GM19324 (cell line): ENCODE data around the gene INO80E.

Source experiments
- ATAC-seq: cut with Tn5 transposase; IDR thresholded peaks from one replicate; pipeline ENCODE4 v1.9.1; 2021; ENCODE audit warnings: mild to moderate bottlenecking, moderate library complexity; ENCODE audit not compliant: unreplicated experiment, low FRiP score

INO80E gene

GRCh38 chr16:29975134-29975538 is 20.9 kb upstream of the INO80E start:
- ATAC-seq = no peak

DNA sequence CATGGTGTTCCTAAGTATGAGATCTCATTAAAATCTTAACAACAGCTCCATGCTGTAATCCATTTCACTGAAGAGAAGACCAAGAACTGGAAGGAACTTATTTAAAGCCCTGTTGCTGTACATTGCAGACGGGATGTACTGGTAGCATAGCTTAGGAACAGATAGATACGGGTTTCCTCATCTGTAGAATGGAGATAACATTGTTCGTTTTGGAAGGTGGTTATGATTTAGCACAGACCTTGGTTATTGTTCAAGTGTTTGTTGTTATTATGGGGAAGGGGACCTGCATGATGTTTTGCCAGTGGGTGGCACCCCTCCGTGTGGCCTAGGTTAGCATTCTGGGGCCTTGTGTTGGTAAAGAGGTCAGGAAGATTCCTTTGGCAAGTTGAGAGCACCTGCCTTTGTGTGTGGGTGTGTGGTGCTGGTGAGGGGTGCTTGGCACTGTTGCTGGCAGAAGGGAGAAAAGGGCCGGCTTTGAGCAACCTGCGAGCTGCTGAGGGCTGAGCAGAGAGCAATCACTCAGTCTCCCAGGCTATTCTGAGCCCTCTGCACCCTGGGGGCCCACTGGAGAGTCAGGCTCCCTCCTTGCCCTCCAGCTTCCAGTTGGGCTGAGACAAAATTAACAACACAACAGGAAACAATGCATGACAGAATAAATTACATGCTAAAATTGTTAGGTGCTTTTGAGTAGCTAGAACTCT is 20.1 kb upstream of the INO80E start:
- ATAC-seq = no peak

GRCh38 chr16:29977063-29977825 is 18.8 kb upstream of the INO80E start:
- ATAC-seq = no peak

GRCh38 chr16:29978081-29978480 is 18.0 kb upstream of the INO80E start:
- no peak for ATAC-seq

- no peak for ATAC-seq
Measured at GRCh38 chr16:29978564-29979270, 17.3 kb upstream of the INO80E start.

GRCh38 chr16:29982560-29983419 is 13.3 kb upstream of the INO80E start:
- ATAC-seq = no peak

DNA sequence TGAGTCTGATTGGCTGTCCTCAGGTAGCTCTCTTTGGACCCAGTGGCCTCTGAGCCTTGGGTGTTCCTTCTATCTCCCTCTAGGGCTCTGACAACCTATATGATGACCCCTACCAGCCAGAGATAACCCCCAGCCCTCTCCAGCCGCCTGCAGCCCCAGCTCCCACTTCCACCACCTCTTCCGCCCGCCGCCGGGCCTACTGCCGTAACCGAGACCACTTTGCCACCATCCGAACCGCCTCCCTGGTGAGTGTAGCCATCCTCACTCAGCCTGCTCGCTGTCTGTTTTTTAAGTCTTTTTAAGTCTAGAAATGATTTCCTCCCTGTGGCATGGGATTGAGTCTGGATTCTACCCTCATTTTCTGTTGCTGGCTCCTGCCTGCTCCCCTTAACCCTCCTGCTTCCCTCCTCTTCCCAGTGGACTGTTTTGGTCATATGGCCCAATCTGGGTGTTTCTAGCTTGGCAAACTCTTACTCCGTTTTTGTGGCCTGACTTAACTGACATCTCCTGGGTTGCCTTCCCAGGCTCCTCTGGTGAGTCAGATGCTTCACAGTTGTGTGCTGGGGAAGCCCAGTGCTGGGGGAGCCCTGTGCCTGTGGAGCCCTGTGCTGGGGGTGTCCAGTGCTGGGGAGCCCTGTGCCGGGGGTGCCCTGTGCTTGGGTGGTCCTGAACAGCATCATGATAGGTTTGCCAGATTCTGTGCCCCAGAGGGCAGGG is 12.5 kb upstream of the INO80E start:
- ATAC-seq = no peak

DNA sequence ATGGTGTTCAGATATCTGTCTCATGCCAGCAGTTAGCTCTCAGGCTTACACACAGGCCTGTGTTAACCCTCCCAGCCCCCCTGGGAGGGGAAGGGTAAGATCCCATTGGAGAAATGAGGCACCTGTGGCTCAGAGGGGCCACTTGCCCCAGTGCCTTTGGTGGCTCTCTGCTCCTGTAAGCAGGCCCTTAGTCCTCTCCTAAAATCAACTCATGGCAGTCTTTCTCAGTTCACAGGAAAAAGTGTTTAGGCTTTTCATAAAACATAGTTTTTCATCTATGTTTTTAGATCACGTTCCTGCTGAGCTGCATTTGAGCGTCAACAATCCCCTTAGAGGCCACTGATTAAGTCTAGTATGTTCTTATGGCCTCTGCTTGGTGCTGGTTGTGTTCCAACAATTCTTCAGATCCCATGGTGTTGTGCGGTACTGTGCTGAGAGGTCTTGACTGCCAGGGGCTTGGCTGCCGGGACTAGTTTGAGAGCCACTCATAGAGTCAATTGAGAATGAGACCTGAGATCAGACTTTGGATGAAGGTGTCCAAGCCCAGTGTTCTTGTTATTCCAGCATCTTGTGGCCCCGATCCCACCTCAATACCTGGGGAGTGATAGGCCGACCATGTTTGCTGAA is 11.8 kb upstream of the INO80E start:
- ATAC-seq = no peak

- ATAC-seq = no peak
Measured at GRCh38 chr16:29984764-29985147, 11.3 kb upstream of the INO80E start.

GRCh38 chr16:29985271-29985811 is 10.7 kb upstream of the INO80E start:
- no peak for ATAC-seq

GRCh38 chr16:29986231-29986630 is 9.8 kb upstream of the INO80E start:
- ATAC-seq = no peak

DNA sequence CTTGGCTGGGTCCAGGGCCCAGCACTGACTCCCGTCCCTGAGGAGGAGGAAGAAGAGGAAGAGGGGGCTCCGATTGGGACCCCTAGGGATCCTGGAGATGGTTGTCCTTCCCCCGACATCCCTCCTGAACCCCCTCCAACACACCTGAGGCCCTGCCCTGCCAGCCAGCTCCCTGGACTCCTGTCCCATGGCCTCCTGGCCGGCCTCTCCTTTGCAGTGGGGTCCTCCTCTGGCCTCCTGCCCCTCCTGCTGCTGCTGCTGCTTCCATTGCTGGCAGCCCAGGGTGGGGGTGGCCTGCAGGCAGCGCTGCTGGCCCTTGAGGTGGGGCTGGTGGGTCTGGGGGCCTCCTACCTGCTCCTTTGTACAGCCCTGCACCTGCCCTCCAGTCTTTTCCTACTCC is 9.1 kb upstream of the INO80E start:
- ATAC-seq = no peak

DNA sequence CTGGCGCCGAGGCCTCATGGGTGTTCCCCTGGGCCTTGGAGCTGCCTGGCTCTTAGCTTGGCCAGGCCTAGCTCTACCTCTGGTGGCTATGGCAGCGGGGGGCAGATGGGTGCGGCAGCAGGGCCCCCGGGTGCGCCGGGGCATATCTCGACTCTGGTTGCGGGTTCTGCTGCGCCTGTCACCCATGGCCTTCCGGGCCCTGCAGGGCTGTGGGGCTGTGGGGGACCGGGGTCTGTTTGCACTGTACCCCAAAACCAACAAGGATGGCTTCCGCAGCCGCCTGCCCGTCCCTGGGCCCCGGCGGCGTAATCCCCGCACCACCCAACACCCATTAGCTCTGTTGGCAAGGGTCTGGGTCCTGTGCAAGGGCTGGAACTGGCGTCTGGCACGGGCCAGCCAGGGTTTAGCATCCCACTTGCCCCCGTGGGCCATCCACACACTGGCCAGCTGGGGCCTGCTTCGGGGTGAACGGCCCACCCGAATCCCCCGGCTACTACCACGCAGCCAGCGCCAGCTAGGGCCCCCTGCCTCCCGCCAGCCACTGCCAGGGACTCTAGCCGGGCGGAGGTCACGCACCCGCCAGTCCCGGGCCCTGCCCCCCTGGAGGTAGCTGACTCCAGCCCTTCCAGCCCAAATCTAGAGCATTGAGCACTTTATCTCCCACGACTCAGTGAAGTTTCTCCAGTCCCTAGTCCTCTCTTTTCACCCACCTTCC is 8.5 kb upstream of the INO80E start:
- ATAC-seq = no peak

DNA sequence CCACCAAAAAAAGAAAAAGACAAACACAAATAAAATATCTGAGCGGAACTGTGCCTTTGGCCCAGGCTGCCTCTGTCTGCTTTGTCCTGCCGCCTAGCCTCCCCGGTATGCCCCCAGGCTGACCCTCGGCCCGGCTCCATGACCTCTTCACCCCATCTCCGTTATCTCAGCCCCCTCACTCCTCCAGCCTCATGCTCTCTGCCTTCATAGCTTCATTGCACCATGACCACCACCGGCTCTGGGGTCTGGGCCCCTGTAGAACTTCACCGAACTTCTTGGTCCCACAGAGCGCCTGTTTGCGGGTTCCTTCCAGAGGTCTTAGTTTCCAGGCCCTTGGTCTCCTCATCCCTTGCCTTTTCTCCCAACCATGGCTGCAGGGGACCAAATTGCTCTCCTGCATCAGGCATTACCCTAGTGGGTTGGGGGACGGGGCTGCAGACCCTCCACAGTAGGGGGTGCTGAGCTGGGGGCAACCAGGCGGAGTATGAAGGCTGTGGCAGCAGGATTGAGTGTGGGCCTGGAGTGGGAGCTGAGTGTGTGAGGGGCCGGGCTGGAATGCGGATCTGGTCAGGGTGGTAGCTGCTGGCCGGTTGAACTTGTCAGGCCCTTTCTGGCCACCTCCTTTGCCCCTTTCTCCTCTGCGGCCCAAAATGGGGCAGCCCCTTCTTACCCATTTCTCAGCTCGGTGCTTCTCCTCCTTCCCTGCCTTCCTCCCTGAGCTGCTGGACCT is 7.5 kb upstream of the INO80E start:
- no peak for ATAC-seq

DNA sequence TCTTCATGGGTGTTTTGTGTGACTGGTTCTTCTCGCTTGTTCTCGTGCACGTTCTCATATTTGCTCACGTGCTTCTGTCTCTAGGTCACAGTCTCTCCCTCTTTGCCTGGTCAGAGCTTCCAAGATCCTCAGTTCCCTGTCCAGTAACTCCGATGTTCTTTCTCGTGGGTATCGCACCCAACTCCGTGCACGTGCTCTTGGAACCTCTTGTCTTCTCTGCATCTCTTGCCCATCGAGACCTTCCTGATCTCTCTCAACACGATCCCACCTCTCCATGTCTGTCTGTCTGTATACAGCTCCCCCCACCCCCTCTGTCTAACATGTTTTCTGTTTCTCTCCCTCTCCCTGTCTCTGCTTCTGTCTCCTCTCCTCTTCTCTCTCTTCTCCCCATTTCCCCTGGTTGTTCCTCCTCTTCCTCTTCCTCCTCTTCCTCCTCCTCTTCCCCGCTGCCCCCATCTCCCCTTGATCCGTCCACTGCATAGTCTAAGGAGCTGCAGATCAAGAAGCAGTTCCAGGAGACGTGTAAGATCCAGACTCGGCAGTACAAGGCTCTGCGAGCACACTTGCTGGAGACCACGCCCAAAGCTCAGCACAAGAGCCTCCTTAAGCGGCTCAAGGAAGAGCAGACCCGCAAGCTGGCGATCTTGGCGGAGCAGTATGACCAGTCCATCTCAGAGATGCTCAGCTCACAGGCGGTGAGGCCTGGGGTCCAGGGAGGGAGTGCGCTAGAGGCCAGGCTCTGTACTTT is 6.8 kb upstream of the INO80E start:
- no peak for ATAC-seq

GRCh38 chr16:29990034-29990433 is 6.0 kb upstream of the INO80E start:
- ATAC-seq = no peak

GRCh38 chr16:29990883-29991570 is 5.0 kb upstream of the INO80E start:
- ATAC-seq = no peak
